OCI-LY1 (cell line): ENCODE measurements around the gene NAALADL1.

ENCODE experiments used
- EZH2 ChIP-seq: fragments of 200-600 bp; sonication (generic), shearing (Covaris generic); IDR thresholded peaks from 2 replicates; pipeline ENCODE4 v1.8.0; 2017; ENCODE audit warnings: borderline replicate concordance, mixed run types, mild to moderate bottlenecking, antibody characterized with exemption, low read length, moderate library complexity, mixed read lengths
- TF ChIP-seq, protein P1 (sequence below): fragments of 200-600 bp; sonication (generic), shearing (Covaris generic); IDR thresholded peaks from 2 replicates; pipeline ENCODE4 v1.5.1; 2017; ENCODE audit warnings: mild to moderate bottlenecking, antibody characterized with exemption, low read length, moderate library complexity, mixed read lengths

DNA sequence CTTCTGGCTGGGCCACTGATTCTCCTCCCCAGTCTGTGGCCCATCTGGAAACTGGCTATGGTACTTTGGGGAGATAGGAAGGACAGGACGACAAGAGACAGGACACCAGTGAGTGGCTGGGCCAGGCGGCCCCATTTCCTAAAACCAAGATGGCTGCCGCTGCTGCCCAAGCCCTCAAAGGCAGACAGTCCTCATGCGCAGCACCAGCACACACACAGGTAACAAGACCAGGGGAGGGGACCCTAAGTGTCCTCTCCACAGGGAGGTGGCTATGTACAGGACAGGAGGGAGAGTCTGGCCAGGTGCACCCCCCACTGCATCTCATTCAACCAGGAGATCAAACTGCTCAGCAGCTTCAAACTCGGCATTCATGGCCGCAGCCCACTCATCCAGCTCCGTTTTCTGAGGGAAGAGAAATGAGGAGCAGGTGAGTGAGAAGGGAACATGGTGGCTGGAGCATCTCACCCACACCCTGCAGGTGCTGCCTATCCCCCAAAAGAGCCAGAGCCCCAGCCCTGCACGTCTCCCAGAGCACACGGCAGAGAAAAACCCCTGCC lies 20.5 kb upstream of the NAALADL1 start:
- TF ChIP-seq, protein P1, sequence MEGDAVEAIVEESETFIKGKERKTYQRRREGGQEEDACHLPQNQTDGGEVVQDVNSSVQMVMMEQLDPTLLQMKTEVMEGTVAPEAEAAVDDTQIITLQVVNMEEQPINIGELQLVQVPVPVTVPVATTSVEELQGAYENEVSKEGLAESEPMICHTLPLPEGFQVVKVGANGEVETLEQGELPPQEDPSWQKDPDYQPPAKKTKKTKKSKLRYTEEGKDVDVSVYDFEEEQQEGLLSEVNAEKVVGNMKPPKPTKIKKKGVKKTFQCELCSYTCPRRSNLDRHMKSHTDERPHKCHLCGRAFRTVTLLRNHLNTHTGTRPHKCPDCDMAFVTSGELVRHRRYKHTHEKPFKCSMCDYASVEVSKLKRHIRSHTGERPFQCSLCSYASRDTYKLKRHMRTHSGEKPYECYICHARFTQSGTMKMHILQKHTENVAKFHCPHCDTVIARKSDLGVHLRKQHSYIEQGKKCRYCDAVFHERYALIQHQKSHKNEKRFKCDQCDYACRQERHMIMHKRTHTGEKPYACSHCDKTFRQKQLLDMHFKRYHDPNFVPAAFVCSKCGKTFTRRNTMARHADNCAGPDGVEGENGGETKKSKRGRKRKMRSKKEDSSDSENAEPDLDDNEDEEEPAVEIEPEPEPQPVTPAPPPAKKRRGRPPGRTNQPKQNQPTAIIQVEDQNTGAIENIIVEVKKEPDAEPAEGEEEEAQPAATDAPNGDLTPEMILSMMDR = no peak
- no peak for TF ChIP-seq EZH2
